ENCODE results near the gene PI4K2B.

The PI4K2B gene

DNA sequence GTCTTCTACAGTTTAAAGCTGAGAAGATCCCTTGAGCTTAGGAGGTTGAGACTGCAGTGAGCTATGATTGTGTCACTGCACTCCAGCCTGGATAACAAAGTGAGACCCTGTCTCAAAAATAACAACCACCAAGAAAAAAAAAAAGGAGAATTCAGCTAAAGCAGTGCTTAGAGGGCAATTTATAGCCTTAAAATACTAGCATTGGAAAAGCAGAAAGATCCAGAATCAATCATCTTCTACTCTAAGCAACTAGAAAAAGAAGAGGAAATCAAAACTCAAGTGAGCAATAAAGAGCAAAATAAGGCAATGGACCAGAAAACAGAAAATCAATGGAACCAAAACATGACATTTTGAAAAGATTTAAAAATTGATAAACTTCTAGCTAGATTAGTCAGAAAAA, 639 bp upstream of the PI4K2B start (continued):
- peak; percentile 90 for TF ChIP-seq SETDB1 (IDR thresholded peaks at IDR 0.05; ENCODE audit: insufficient read length, low read length)
- no peak for TF ChIP-seq ZNF521 (tag by site-specific recombination; IDR thresholded peaks at IDR 0.05)

DNA sequence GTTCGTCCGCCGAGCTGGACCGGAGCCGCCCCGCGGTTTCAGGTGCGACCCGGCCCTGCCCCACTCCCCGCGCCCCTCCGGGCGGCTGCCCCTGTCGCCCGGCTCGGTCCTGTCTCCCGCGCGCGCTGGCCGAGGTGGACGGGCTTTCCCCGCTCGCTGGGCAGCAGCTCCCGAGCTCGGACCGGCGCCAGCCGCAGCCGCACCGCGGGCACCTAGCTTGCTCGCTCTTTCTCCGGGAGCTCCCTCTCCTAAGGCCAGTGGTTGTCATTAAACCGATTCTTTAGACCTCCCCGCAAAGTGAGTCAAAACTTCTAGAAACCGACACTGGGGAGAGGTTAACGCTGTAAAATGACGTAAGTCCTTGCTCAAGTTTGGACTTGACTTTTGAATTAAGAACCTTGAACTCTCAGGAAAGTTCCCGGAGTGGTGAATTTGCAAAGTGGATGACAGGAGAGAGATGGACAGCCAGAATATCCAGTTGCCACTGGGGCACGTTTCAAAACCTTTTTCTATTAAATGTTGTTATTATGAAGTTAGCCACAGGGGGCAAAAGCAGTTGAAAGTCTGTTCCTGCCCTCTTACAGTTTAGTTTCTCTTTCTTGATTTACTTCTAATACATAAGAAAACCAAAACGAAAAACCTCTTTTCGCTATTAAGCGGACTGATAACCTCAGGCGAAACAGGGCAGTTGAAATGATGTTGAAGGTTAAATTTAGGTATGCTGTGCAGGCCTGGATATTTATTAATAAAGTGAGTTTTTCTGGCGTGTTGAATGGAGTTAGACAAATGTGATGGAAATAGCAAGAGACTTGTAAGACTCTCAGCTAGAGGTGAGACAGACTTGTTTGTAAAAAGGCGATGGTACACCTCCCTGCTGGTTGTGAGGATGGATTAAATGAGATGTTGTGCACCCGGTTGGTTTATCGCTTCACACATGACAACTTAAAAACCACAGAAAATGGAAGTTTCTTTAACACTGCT, 847 bp downstream of the PI4K2B start:
- ChIA-PET POLR2A (interaction anchor here (0.9 to 1.0 kb wide), 2 partner anchors 74 to 78 kb away, joined by 4 to 5 read pairs; partner anchors contain the start of genes SEPSECS and ZCCHC4), CTCF (interaction anchor here (0.7 to 5.4 kb wide), 7 partner anchors 19 to 612 kb away, joined by 3 to 18 read pairs (median 3); partner anchors contain the start of gene ZCCHC4)
- TF ChIP-seq, protein P1, sequence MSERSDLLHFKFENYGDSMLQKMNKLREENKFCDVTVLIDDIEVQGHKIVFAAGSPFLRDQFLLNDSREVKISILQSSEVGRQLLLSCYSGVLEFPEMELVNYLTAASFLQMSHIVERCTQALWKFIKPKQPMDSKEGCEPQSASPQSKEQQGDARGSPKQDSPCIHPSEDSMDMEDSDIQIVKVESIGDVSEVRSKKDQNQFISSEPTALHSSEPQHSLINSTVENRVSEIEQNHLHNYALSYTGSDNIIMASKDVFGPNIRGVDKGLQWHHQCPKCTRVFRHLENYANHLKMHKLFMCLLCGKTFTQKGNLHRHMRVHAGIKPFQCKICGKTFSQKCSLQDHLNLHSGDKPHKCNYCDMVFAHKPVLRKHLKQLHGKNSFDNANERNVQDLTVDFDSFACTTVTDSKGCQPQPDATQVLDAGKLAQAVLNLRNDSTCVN (tag by site-specific recombination; optimal IDR thresholded peaks at IDR 0.05), result peak; percentile 21
- 0 out of 2 replicates have a peak, but pooled peaks have one; percentile 16 for TF ChIP-seq TRIM28 (IDR thresholded peaks at IDR 0.05; ENCODE audit: borderline replicate concordance, low read length)
- no peak for TF ChIP-seq ZNF549 (tag by site-specific recombination; IDR thresholded peaks at IDR 0.05)
- no peak for TF ChIP-seq GLIS1 (tag by site-specific recombination; IDR thresholded peaks at IDR 0.05)
- no peak for TF ChIP-seq OSR2 (tag by site-specific recombination; IDR thresholded peaks at IDR 0.05)
- TF ChIP-seq ZSCAN16 (tag by site-specific recombination; IDR thresholded peaks at IDR 0.05), result no peak
- TF ChIP-seq ZNF350 (tag by site-specific recombination; IDR thresholded peaks at IDR 0.05), result no peak
- peak; percentile 98 for TF ChIP-seq ZNF664 (tag by site-specific recombination; IDR thresholded peaks at IDR 0.05)
- no peak for TF ChIP-seq MYNN (tag by site-specific recombination; IDR thresholded peaks at IDR 0.05; ENCODE audit: borderline replicate concordance)
- TF ChIP-seq, protein P2, sequence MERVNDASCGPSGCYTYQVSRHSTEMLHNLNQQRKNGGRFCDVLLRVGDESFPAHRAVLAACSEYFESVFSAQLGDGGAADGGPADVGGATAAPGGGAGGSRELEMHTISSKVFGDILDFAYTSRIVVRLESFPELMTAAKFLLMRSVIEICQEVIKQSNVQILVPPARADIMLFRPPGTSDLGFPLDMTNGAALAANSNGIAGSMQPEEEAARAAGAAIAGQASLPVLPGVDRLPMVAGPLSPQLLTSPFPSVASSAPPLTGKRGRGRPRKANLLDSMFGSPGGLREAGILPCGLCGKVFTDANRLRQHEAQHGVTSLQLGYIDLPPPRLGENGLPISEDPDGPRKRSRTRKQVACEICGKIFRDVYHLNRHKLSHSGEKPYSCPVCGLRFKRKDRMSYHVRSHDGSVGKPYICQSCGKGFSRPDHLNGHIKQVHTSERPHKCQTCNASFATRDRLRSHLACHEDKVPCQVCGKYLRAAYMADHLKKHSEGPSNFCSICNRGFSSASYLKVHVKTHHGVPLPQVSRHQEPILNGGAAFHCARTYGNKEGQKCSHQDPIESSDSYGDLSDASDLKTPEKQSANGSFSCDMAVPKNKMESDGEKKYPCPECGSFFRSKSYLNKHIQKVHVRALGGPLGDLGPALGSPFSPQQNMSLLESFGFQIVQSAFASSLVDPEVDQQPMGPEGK (tag by site-specific recombination; IDR thresholded peaks at IDR 0.05), result no peak
- TF ChIP-seq ZNF660 (tag by site-specific recombination; IDR thresholded peaks at IDR 0.05), result 0 out of 2 replicates have a peak, but pooled peaks have one; percentile 19
- no peak for TF ChIP-seq HOXA7 (CRISPR knock-in tag; IDR thresholded peaks at IDR 0.05; ENCODE audit: borderline replicate concordance)
- no peak for TF ChIP-seq ZNF510 (tag by site-specific recombination; IDR thresholded peaks at IDR 0.05; ENCODE audit: insufficient replicate concordance)
- TF ChIP-seq, protein P3, sequence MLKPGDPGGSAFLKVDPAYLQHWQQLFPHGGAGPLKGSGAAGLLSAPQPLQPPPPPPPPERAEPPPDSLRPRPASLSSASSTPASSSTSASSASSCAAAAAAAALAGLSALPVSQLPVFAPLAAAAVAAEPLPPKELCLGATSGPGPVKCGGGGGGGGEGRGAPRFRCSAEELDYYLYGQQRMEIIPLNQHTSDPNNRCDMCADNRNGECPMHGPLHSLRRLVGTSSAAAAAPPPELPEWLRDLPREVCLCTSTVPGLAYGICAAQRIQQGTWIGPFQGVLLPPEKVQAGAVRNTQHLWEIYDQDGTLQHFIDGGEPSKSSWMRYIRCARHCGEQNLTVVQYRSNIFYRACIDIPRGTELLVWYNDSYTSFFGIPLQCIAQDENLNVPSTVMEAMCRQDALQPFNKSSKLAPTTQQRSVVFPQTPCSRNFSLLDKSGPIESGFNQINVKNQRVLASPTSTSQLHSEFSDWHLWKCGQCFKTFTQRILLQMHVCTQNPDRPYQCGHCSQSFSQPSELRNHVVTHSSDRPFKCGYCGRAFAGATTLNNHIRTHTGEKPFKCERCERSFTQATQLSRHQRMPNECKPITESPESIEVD (tag by site-specific recombination; IDR thresholded peaks at IDR 0.05), result peak; percentile 75
- no peak for TF ChIP-seq ZNF416 (tag by site-specific recombination; IDR thresholded peaks at IDR 0.05)
- TF ChIP-seq, protein P4, sequence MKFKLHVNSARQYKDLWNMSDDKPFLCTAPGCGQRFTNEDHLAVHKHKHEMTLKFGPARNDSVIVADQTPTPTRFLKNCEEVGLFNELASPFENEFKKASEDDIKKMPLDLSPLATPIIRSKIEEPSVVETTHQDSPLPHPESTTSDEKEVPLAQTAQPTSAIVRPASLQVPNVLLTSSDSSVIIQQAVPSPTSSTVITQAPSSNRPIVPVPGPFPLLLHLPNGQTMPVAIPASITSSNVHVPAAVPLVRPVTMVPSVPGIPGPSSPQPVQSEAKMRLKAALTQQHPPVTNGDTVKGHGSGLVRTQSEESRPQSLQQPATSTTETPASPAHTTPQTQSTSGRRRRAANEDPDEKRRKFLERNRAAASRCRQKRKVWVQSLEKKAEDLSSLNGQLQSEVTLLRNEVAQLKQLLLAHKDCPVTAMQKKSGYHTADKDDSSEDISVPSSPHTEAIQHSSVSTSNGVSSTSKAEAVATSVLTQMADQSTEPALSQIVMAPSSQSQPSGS (tag by site-specific recombination; IDR thresholded peaks at IDR 0.05; ENCODE audit: low read depth), result peak; percentile 77
- TF ChIP-seq ZNF335 (tag by site-specific recombination; conservative IDR thresholded peaks at IDR 0.05), result peak; percentile 85
- peak; percentile 71 for TF ChIP-seq PRDM1 (tag by site-specific recombination; IDR thresholded peaks at IDR 0.05)
- peak; percentile 43 for TF ChIP-seq ZNF366 (tag by site-specific recombination; conservative IDR thresholded peaks at IDR 0.05)
- TF ChIP-seq ZNF221 (tag by site-specific recombination; IDR thresholded peaks at IDR 0.05; ENCODE audit: borderline replicate concordance), result no peak
- no peak for TF ChIP-seq ZNF202 (tag by site-specific recombination; IDR thresholded peaks at IDR 0.05; ENCODE audit: borderline replicate concordance)
- TF ChIP-seq, protein P5, sequence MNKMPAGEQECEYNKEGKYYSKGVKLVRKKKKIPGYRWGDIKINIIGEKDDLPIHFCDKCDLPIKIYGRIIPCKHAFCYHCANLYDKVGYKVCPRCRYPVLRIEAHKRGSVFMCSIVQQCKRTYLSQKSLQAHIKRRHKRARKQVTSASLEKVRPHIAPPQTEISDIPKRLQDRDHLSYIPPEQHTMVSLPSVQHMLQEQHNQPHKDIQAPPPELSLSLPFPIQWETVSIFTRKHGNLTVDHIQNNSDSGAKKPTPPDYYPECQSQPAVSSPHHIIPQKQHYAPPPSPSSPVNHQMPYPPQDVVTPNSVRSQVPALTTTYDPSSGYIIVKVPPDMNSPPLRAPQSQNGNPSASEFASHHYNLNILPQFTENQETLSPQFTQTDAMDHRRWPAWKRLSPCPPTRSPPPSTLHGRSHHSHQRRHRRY (tag by site-specific recombination; IDR thresholded peaks at IDR 0.05), result no peak
- TF ChIP-seq ZFP41 (tag by site-specific recombination; IDR thresholded peaks at IDR 0.05; ENCODE audit: borderline replicate concordance), result no peak
- no peak for TF ChIP-seq BCL11A (tag by site-specific recombination; IDR thresholded peaks at IDR 0.05; ENCODE audit: low read depth)

More for the DNA sequence above, 847 bp downstream of the PI4K2B start:
- H3K9me3 ChIP-seq (ENCODE audit: control insufficient read depth, insufficient read depth, low read depth, low read length), result no peaks in the 10 kb centered on the region
- no peaks in the 10 kb centered on the region for H3K4me1 ChIP-seq (ENCODE audit: control insufficient read depth, insufficient read depth, low read length)
- peak overlapping the region; percentile 78 for H3K4me3 ChIP-seq (ENCODE audit: low read depth, low read length)
- H3K27ac ChIP-seq (ENCODE audit: extremely low read depth, low read depth, low read length), result peak overlapping the region; percentile 80
- peaks cover 0 to 4% of the 10 kb centered on the region in 2 experiments; a peak in 1 of 3 replicates for H3K36me3 ChIP-seq (ENCODE audit: control insufficient read depth in 2 of 2, insufficient read depth in 1 of 2, low read length in 2 of 2)

All from HEK293 (cell line).